ENCODE data around the gene OXCT1.

The OXCT1 gene

GRCh38 chr5:41707853-41708603, 162.2 kb downstream of the OXCT1 start:
- DNase-seq = peak; percentile 62

- DNase-seq = peak; percentile 3
Measured at GRCh38 chr5:41695920-41696582, 174.2 kb downstream of the OXCT1 start.

- DNase-seq = no peak
Measured at GRCh38 chr5:41686767-41687166, 183.5 kb downstream of the OXCT1 start.

- no peak for DNase-seq
Measured at GRCh38 chr5:41686191-41686590, 184.0 kb downstream of the OXCT1 start.

- no peak for DNase-seq
Measured at GRCh38 chr5:41683181-41683580, 187.0 kb downstream of the OXCT1 start.

GRCh38 chr5:41682641-41683040, 187.6 kb downstream of the OXCT1 start:
- DNase-seq = no peak

- DNase-seq = no peak
Measured at GRCh38 chr5:41681840-41682239, 188.4 kb downstream of the OXCT1 start.
